ENCODE data around the gene OTOG. TPM values are rescaled to one million over a fixed set of nuclear protein-coding genes. Genes with fewer than 3 reads are reported as not detected.

OTOG gene
- total RNA-seq, 3 donors from 2014 or later, result 0.06 TPM; not detected in 2

DNA sequence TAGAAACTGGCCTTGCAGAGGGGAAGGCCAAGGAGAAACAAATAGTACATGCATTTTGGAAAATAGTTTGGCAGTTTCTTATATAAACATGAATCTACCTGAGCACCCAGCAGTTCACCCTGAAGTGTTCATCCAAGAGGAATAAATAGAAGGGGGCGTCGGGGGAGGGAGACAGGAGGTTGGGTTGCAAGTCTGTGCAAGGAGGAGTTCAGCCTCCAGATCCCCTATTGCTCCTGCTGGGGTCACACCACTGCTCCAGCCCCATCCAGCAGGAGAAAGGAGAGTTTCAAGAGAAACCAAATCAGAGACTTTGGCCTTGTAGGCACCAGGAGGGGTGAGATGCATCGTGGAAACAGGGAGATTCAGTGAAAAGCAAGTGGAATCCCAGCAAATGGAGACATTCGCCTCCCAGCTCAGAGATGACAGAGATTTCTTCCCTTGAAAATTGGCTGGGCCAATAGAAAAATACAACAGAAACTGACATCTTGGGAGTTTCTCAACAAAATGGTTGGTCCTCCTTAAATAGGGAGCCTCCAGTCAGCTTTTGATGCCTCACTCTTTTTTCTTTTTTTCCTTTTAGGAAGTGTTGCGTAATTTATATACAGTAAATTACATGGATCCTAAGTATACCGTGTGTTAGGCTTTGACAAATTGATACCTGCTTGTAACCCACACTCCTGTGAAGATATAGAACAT lies 34.1 kb downstream of the OTOG start:
- DNase-seq (no peak), ATAC-seq (no peak)
- TF ChIP-seq, protein P1, sequence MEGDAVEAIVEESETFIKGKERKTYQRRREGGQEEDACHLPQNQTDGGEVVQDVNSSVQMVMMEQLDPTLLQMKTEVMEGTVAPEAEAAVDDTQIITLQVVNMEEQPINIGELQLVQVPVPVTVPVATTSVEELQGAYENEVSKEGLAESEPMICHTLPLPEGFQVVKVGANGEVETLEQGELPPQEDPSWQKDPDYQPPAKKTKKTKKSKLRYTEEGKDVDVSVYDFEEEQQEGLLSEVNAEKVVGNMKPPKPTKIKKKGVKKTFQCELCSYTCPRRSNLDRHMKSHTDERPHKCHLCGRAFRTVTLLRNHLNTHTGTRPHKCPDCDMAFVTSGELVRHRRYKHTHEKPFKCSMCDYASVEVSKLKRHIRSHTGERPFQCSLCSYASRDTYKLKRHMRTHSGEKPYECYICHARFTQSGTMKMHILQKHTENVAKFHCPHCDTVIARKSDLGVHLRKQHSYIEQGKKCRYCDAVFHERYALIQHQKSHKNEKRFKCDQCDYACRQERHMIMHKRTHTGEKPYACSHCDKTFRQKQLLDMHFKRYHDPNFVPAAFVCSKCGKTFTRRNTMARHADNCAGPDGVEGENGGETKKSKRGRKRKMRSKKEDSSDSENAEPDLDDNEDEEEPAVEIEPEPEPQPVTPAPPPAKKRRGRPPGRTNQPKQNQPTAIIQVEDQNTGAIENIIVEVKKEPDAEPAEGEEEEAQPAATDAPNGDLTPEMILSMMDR (IDR thresholded peaks at IDR 0.05), result no peak
- no peaks in the 10 kb centered on the region for H3K4me1 ChIP-seq (ENCODE audit: low read depth)
- no peaks in the 10 kb centered on the region for H3K36me3 ChIP-seq (ENCODE audit: low read depth)
- H3K4me3 ChIP-seq, result no peak overlapping the region
- intact Hi-C loops (cut with DNase I, micrococcal nuclease), result no loop called here
- H3K9me3 ChIP-seq, result no peaks in the 10 kb centered on the region

DNA sequence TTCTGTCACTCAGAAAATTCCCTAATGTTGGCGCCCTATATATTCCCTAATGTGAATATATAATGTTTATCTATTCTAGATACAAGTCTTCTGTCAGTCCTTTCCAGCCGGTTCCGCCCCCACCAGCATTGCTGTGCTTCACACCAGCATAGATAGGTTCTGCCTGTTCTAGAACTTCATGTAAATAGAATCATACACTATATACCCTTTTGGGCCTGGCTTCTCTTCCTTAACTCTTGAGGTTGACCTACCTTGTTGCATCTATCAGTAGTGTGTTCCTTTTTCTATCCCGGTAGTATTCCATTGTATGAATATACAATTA lies 34.6 kb downstream of the OTOG start:
- no peak overlapping the region for H3K4me3 ChIP-seq
- no peak for ATAC-seq
- intact Hi-C loops (cut with DNase I, micrococcal nuclease), result no loop called here
- no peak for DNase-seq
- H3K36me3 ChIP-seq (ENCODE audit: low read depth), result no peaks in the 10 kb centered on the region
- no peaks in the 10 kb centered on the region for H3K4me1 ChIP-seq (ENCODE audit: low read depth)
- TF ChIP-seq, protein P1 (IDR thresholded peaks at IDR 0.05), result no peak
- H3K9me3 ChIP-seq, result no peaks in the 10 kb centered on the region

DNA sequence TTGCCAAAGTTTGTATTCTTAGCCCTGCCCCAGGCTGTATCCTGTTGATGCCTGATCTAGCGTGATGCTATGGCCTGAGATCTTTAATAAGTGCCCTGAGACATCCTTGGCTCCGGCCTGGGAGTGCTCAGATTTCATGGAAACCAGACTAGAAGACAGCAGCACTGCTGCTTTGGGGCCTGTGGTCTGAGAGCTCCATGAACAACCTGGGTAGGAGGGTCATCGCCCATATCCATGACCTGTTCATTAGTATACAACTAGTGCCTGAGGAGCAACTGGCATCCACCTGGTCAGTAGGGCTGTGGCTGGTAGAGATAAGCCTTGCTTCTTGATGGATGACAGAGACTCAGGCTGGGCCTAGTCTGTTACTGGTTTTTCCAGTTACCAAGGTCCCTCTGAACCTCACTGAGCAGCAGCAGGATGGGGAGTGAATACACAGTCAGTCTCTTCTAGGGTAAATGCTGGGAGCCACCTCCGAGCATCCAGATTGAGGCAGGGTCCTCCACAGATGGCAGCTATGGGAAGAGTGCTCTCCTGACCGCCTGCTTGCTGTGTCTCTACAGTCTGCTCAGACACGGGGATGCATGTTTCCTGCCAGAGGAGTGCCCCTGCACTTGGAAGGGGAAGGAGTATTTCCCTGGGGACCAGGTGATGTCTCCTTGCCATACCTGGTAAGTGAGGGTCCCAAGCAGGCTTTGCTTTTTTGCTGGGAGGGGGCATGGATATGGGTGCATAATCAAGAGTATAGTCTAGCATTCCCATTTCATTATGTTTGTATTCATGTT lies 39.0 kb downstream of the OTOG start:
- Histone ChIP-seq H3K4me3 (no peak overlapping the region), H3K4me1 (ENCODE audit: low read depth) (no peaks in the 10 kb centered on the region), H3K36me3 (ENCODE audit: low read depth) (no peaks in the 10 kb centered on the region), H3K9me3 (no peaks in the 10 kb centered on the region)
- no peak for ATAC-seq
- DNase-seq, result no peak
- intact Hi-C loops (cut with DNase I, micrococcal nuclease), result no loop called here
- TF ChIP-seq, protein P1 (IDR thresholded peaks at IDR 0.05), result no peak

DNA sequence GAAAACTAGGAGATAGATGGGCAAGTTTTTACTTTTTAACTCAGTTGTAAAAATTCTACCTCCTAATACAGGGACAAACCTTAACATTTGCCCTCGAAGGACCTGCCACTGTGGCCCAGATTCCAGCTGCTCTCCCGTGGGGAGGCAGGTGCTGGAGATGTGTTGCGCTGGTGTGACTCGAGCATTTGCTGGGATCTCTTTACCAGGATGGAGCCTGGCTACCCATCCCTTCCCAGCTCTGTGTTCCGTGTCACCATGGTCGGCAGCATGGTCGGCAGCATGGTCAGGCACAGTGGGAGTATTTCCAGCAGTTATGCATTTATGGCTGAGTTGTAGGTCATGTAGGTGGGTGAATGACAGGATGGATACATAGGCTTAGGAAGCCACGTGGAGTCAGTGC lies 41.1 kb downstream of the OTOG start:
- Histone ChIP-seq H3K4me3 (no peak overlapping the region), H3K36me3 (ENCODE audit: low read depth) (no peaks in the 10 kb centered on the region), H3K4me1 (ENCODE audit: low read depth) (no peaks in the 10 kb centered on the region), H3K9me3 (no peaks in the 10 kb centered on the region)
- intact Hi-C loops (cut with DNase I, micrococcal nuclease), result no loop called here
- DNase-seq (no peak), ATAC-seq (no peak)
- TF ChIP-seq, protein P1 (IDR thresholded peaks at IDR 0.05), result no peak

DNA sequence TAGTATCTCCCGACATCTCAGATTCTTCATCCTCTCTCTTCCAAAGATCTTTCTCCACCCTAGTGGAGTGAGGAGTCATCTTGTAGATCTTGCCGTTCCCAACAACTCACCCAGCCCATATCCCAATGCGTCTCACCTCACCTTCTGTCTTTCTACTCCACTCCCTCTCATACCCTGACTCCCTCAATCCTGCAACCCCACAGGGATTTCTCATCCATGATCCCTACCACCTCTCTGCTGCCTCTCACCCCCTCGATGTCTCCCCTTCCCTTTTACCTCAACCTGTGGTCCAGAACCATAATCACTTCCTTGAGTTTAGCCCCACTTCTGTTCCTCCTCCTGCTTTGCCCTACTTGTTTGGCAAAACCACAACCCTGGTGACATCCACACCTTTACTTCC lies 41.7 kb downstream of the OTOG start:
- TF ChIP-seq, protein P1 (IDR thresholded peaks at IDR 0.05), result no peak

More for the DNA sequence above, 41.7 kb downstream of the OTOG start:
- H3K9me3 ChIP-seq, result no peaks in the 10 kb centered on the region
- ATAC-seq (no peak), DNase-seq (no peak)
- H3K4me3 ChIP-seq, result no peak overlapping the region
- H3K36me3 ChIP-seq (ENCODE audit: low read depth), result no peaks in the 10 kb centered on the region
- no peaks in the 10 kb centered on the region for H3K4me1 ChIP-seq (ENCODE audit: low read depth)
- intact Hi-C loops (cut with DNase I, micrococcal nuclease), result no loop called here

Data from mucosa of descending colon (tissue), 3 donors.